GM12865 (cell line): Measurements from ENCODE around the gene STX11.

Experiments
- DNase-seq: peaks from one replicate; pipeline ENCODE4 v3.0.0; 2010; ENCODE audit warnings: low read depth
- H3K4me3 ChIP-seq: 2 replicates; pipeline ENCODE4 v1.5.1; 2011; ENCODE audit warnings: mild to moderate bottlenecking, low read depth, low read length, control low read depth
- CTCF ChIP-seq: IDR thresholded peaks from 2 replicates; pipeline ENCODE4 v1.5.1; 2011; ENCODE audit warnings: low read length, control low read depth, low read depth, inconsistent platforms; ENCODE audit not compliant: insufficient read depth; ENCODE audit errors: missing control alignments

The STX11 gene

GRCh38 chr6:144139817-144140216 lies 10.5 kb upstream of the STX11 start:
- no peak for TF ChIP-seq CTCF
- no peak overlapping the region for H3K4me3 ChIP-seq
- DNase-seq, result no peak

GRCh38 chr6:144140867-144141266 lies 9.4 kb upstream of the STX11 start:
- H3K4me3 ChIP-seq, result no peak overlapping the region
- peak; percentile 65 for DNase-seq
- no peak for TF ChIP-seq CTCF

- no peak for TF ChIP-seq CTCF
- no peak overlapping the region for H3K4me3 ChIP-seq
- DNase-seq, result no peak
Observed at GRCh38 chr6:144141470-144141869, 8.8 kb upstream of the STX11 start.

GRCh38 chr6:144143106-144143505 lies 7.2 kb upstream of the STX11 start:
- H3K4me3 ChIP-seq, result no peak overlapping the region
- TF ChIP-seq CTCF, result no peak
- DNase-seq, result no peak

GRCh38 chr6:144143878-144144277 lies 6.4 kb upstream of the STX11 start:
- no peak for TF ChIP-seq CTCF
- H3K4me3 ChIP-seq, result no peak overlapping the region
- DNase-seq, result no peak

GRCh38 chr6:144144996-144145395 lies 5.3 kb upstream of the STX11 start:
- no peak for DNase-seq
- TF ChIP-seq CTCF, result no peak
- H3K4me3 ChIP-seq, result no peak overlapping the region

- no peak for DNase-seq
Observed at GRCh38 chr6:144145541-144145940, 4.8 kb upstream of the STX11 start.

More at GRCh38 chr6:144145541-144145940, 4.8 kb upstream of the STX11 start:
- no peak for TF ChIP-seq CTCF
- H3K4me3 ChIP-seq, result no peak overlapping the region
